ENCODE data around the gene MB21D2. TPM values are rescaled to one million over a fixed set of nuclear protein-coding genes. Genes with fewer than 3 reads are reported as not detected.

The MB21D2 gene
- total RNA-seq, 2 experiments from 2014 or later = 0.06 TPM; not detected in 1

- no peaks in the 10 kb centered on the region for H4K20me1 ChIP-seq (ENCODE audit: insufficient read depth, low read length)
- no peak for DNase-seq (ENCODE audit: low spot score)
- no peak overlapping the region for H3K27ac ChIP-seq (ENCODE audit: low read depth, low read length, poor library complexity, severe bottlenecking)
- H3K4me3 ChIP-seq (ENCODE audit: low read depth, low read length, poor library complexity, severe bottlenecking) = no peak overlapping the region
- BruUV-seq (replicated peaks) = no TSS peak
- H3K4me1 ChIP-seq (ENCODE audit: insufficient read depth, low read length, poor library complexity, severe bottlenecking) = peaks cover 9% of the 10 kb centered on the region
- POLR2A ChIA-PET = no interaction called here
- no peak overlapping the region for H3K4me2 ChIP-seq (ENCODE audit: low read length)
- no peak overlapping the region for H2AFZ ChIP-seq (ENCODE audit: low read length)
- no peaks in the 10 kb centered on the region for H3K79me2 ChIP-seq (ENCODE audit: insufficient read depth, low read depth, low read length)
- CTCF ChIA-PET (ENCODE audit: unreplicated experiment) = no interaction called here
- no peaks in the 10 kb centered on the region for H3K9me3 ChIP-seq (ENCODE audit: low read length)
- no peaks in the 10 kb centered on the region for H3K9me2 ChIP-seq (ENCODE audit: insufficient read depth, low read length)
- no peaks in the 10 kb centered on the region for H3K36me3 ChIP-seq (ENCODE audit: insufficient read depth, low read length)
- intact Hi-C loops (cut with micrococcal nuclease; ENCODE audit: unreplicated experiment) = no loop called here
- TF ChIP-seq EZH2phosphoT487 (IDR thresholded peaks at IDR 0.05; ENCODE audit: borderline replicate concordance, low read depth, low read length) (no peak), CTCF (conservative IDR thresholded peaks at IDR 0.05; ENCODE audit: low read length) (no peak)
Observed at GRCh38 chr3:192821161-192821560, 96.5 kb downstream of the MB21D2 start.

GRCh38 chr3:192820161-192820560 lies 97.5 kb downstream of the MB21D2 start:
- Histone ChIP-seq H3K9me2 (ENCODE audit: insufficient read depth, low read length) (no peaks in the 10 kb centered on the region), H3K36me3 (ENCODE audit: insufficient read depth, low read length) (no peaks in the 10 kb centered on the region), H3K27ac (ENCODE audit: low read depth, low read length, poor library complexity, severe bottlenecking) (no peak overlapping the region), H3K79me2 (ENCODE audit: insufficient read depth, low read depth, low read length) (no peaks in the 10 kb centered on the region), H3K4me3 (ENCODE audit: low read depth, low read length, poor library complexity, severe bottlenecking) (no peak overlapping the region), H3K9me3 (ENCODE audit: low read length) (no peaks in the 10 kb centered on the region), H4K20me1 (ENCODE audit: insufficient read depth, low read length) (no peaks in the 10 kb centered on the region), H2AFZ (ENCODE audit: low read length) (no peak overlapping the region), H3K4me1 (ENCODE audit: insufficient read depth, low read length, poor library complexity, severe bottlenecking) (no peaks in the 10 kb centered on the region), H3K4me2 (ENCODE audit: low read length) (no peak overlapping the region)
- DNase-seq (ENCODE audit: low spot score) = no peak
- ChIA-PET CTCF (ENCODE audit: unreplicated experiment) (no interaction called here), POLR2A (interaction anchor here (0.6 kb wide), 2 partner anchors 15 to 27 kb away, joined by 3 to 6 read pairs; no protein-coding TSS in a partner anchor)
- TF ChIP-seq EZH2phosphoT487 (IDR thresholded peaks at IDR 0.05; ENCODE audit: borderline replicate concordance, low read depth, low read length) (no peak), CTCF (conservative IDR thresholded peaks at IDR 0.05; ENCODE audit: low read length) (no peak)
- intact Hi-C loops (cut with micrococcal nuclease; ENCODE audit: unreplicated experiment) = no loop called here
- BruUV-seq (replicated peaks) = no TSS peak

GRCh38 chr3:192819001-192819569 lies 98.6 kb downstream of the MB21D2 start:
- H2AFZ ChIP-seq (ENCODE audit: low read length) = no peak overlapping the region
- ChIA-PET CTCF (ENCODE audit: unreplicated experiment) (no interaction called here), POLR2A (no interaction called here)
- no TSS peak for BruUV-seq (replicated peaks)
- intact Hi-C loops (cut with micrococcal nuclease; ENCODE audit: unreplicated experiment) = loop anchor here (5.0 kb wide), 1 partner anchor 753 kb away; no protein-coding TSS in a partner anchor
- no peaks in the 10 kb centered on the region for H3K36me3 ChIP-seq (ENCODE audit: insufficient read depth, low read length)
- H3K9me3 ChIP-seq (ENCODE audit: low read length) = no peaks in the 10 kb centered on the region
- DNase-seq (ENCODE audit: low spot score) = no peak
- no peak for TF ChIP-seq CTCF (conservative IDR thresholded peaks at IDR 0.05; ENCODE audit: low read length)
- no peak for TF ChIP-seq EZH2phosphoT487 (IDR thresholded peaks at IDR 0.05; ENCODE audit: borderline replicate concordance, low read depth, low read length)
- H3K4me3 ChIP-seq (ENCODE audit: low read depth, low read length, poor library complexity, severe bottlenecking) = no peak overlapping the region
- H3K27ac ChIP-seq (ENCODE audit: low read depth, low read length, poor library complexity, severe bottlenecking) = no peak overlapping the region
- H4K20me1 ChIP-seq (ENCODE audit: insufficient read depth, low read length) = no peaks in the 10 kb centered on the region
- H3K4me1 ChIP-seq (ENCODE audit: insufficient read depth, low read length, poor library complexity, severe bottlenecking) = no peaks in the 10 kb centered on the region
- H3K9me2 ChIP-seq (ENCODE audit: insufficient read depth, low read length) = no peaks in the 10 kb centered on the region
- H3K4me2 ChIP-seq (ENCODE audit: low read length) = no peak overlapping the region
- H3K79me2 ChIP-seq (ENCODE audit: insufficient read depth, low read depth, low read length) = no peaks in the 10 kb centered on the region

All from OCI-LY7 (cell line).